Forelimb muscle (tissue), 1 donor: ENCODE data around the gene HERPUD1. TPM values are rescaled to one million over a fixed set of nuclear protein-coding genes. Genes with fewer than 3 reads are reported as not detected.
"Not testable (repeated sequence)": the region's sequence is repeated elsewhere in the genome, so short reads cannot be mapped to it uniquely, and the experiment has no call there.

Source experiments
- DNase-seq: peaks from one replicate; pipeline ENCODE4 v3.0.0-alpha.2; 2013; ENCODE audit warnings: low read depth
- polyA plus RNA-seq: library from polyadenylated mRNA; unstranded; fragments of 120-200 nt; gene quantifications from one replicate; pipeline ENCODE4 v1.2.1, GENCODE V29; 2013; ENCODE audit not compliant: insufficient read length

Gene HERPUD1
- polyA plus RNA-seq, 1 donor: 66.3 TPM

DNA sequence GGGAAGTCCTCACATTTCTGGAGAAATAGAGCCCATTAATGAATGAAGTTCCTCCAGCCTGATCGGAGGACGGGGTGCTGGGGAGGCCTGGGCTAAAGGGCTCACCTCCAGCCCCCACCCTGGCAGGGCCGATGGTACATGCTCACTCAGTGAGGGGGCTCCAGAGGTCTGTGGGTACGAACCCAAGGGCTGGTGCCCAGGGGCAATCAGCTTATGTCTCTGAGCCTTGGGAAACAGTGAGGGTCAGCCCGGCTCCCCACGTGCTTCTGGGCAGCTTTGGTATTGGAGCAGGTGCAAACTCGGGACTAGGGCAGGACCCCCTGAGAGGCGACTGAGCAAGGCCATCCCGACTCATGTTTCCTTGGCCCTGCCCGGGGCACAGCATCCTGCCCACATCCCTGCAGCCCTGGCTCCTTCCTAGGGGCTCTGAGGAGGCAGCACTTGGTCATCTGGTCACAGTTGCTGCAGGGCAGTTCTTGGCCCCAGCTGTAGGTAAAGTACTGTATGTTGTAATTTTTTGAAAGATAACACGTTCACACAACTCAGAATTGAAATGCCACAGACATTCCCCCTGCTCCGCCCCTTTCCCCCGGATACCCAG is 28.8 kb downstream of the HERPUD1 start:
- DNase-seq: no peak

GRCh38 chr16:56961386-56961785 is 29.4 kb downstream of the HERPUD1 start:
- DNase-seq: no peak

DNA sequence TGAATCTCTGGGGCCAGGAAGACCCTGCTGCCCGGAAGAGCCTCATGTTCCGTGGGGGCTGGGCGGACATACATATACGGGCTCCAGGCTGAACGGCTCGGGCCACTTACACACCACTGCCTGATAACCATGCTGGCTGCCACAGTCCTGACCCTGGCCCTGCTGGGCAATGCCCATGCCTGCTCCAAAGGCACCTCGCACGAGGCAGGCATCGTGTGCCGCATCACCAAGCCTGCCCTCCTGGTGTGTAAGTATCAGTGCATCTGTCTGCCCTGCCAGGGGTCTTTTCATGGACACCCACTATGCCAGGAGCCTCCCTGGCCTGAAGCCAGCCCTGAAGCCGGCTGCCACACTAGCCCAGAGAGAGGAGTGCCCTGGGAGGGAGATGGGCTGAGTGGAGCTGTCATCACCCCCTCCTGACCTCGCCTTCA is 29.9 kb downstream of the HERPUD1 start, which contains the start of gene CETP:
Gene CETP, plus strand, starts transcription at position 100 of the 431 bp plus-strand sequence. Its CDS starts 30 bp downstream, at position 130.
- no peak for DNase-seq

DNA sequence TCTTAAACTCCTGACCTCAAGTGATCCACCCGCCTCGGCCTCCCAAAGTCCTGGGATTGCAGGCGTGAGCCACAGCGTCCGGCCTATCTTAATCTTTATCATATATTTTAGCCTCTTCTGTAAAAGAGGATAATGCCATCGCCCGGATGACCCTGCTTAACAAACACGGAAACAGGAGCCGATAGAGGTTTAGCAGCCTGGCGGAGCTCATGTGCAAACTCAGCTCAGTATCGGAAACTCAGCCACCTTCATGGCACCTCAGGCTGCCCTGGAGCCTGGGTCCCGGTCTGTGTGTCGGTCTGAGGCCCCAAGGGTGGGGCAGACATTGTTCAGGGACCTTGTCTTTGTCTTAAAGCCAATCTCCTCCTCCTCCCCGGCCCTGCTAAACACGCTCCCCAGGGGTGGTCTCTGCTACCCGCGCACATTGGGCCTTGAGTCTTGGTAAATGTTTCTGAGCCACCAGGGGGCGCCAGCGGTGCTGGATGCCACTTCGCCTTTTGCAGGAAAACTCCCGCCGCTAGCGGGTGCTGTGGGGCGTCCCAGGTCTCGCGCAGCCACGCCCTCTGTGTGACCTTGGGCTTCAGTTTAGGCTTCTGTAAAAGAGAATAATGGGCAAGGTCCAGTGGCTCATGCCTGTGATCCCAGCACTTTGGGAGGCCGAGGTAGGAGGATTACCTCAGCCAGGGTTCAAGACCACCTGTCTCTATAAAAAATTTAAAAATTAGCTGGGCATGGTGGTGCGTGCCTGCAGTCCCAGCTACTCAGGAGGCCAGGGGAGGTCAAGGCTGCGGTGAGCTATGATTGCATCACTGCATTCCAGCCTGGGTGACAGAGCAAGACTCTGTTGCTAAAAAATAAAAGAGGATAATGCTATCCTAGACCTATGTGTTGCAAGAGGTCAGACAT is 32.6 kb downstream of the HERPUD1 start:
- no peak for DNase-seq

- no peak for DNase-seq
Measured at GRCh38 chr16:56965149-56966092, 33.5 kb downstream of the HERPUD1 start.

- DNase-seq: no peak
Measured at GRCh38 chr16:56966093-56966475, 34.1 kb downstream of the HERPUD1 start.

- no peak for DNase-seq
Measured at GRCh38 chr16:56967733-56968132, 35.8 kb downstream of the HERPUD1 start.

DNA sequence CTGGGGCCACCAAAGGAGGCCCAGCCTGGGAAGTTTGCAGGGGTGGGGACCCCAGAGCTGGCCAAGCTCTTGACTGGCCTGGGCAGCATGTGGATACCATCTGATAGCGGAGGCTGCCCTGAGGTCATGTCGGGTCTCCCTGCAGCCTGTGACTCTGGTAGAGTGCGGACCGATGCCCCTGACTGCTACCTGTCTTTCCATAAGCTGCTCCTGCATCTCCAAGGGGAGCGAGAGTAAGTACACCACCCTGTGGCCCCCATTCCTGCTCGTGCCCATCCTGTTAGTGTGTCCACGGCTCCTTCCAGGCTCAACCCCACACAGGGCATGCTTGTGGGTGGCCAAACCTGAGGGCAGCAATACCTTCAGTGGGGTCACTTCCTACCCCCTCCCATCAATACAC is 37.8 kb downstream of the HERPUD1 start:
- no peak for DNase-seq

- no peak for DNase-seq
Measured at GRCh38 chr16:56970934-56971767, 39.2 kb downstream of the HERPUD1 start.

DNA sequence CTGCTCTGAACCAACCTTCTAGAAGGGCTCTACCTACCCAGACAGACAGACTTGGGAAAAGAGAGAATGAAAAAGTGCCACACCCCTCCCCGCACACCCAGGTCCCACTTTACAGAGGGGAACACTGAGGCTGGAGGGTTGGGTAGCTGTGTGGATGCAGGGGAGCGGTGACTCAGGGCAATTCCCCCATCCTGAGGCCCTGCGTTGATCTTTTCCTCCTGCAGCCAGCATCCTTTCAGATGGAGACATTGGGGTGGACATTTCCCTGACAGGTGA is 39.8 kb downstream of the HERPUD1 start:
- no peak for DNase-seq

- DNase-seq: no peak
Measured at GRCh38 chr16:56972403-56973293, 40.7 kb downstream of the HERPUD1 start.

- no peak for DNase-seq
Measured at GRCh38 chr16:56973294-56973689, 41.4 kb downstream of the HERPUD1 start.

DNA sequence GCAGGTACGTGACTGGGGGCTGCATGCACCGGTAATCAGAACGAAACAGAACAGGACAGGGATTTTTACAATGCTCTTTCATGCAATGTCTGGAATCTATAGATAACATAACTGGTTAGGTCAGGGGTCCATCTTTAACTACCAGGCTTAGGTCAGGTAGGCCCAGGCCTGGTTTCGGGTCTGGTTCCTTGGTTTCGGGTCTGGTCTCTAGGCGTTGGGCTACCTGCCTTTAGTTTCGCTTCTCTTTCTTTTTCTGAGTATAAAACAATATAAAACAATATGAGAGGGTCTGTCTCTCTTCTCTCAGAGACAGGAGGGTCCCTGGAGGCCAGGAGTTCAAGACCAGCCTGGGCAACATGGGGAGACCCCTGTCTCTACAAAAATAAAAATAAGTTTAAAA is 42.0 kb downstream of the HERPUD1 start:
- not testable (repeated sequence) for DNase-seq

DNA sequence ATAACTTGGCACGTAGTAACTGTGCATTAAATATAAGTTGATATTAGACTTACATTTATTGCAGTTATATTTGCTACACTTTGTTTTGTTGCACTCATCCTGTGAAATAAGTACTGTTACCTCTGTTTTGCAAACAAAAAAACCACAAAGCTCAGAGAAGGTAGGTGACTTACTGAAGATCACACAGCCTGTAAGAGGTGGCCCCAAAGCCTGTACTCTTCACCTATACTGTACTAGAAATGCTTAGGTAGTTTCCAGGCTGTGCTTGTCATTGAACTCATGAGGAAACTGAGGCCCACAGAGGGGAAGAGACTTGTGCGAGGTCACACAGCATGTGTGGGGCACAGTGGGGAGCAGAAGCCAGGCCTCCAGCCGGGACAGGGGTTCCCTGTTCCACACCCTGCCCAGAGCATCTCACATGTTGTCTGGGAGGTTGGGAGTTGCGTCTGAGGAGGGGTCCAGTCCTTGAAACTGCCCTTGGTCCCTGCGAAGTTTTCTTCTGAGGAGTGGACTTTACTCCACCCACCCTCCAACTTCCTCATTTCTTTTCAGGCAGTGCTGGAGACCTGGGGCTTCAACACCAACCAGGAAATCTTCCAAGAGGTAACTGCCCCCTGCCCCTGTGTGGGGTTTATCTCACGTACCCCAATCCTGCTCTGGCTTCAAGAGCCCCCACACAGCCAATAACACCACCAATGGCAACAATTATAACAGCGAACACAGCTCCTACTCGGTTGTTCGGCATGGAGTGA is 42.8 kb downstream of the HERPUD1 start:
- DNase-seq: no peak

- DNase-seq: no peak
Measured at GRCh38 chr16:56975714-56976113, 43.8 kb downstream of the HERPUD1 start.

GRCh38 chr16:56977216-56977615 is 45.3 kb downstream of the HERPUD1 start:
- DNase-seq: no peak

DNA sequence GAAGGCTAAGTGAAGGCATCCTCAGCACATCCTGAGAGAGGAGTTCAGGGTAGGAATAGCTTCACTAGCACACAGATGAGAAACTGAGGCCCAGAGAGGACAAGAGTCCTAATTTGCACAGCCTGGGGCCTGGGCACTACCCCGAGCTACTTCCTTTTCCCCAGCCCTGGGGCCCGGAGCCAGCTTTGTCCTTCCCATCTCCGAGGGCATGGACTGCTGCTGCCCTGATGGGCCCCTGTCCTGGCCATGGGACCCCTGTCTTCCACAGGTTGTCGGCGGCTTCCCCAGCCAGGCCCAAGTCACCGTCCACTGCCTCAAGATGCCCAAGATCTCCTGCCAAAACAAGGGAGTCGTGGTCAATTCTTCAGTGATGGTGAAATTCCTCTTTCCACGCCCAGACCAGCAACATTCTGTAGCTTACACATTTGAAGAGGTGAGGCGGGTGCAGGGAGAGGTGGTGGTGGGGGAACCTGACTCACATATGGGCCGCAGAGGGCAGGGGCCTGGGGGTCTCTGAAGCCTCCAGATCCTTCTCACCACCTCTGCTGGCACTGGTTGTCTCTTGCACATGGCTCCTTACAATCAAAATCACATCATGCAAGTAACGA is 46.0 kb downstream of the HERPUD1 start:
- DNase-seq: no peak

DNA sequence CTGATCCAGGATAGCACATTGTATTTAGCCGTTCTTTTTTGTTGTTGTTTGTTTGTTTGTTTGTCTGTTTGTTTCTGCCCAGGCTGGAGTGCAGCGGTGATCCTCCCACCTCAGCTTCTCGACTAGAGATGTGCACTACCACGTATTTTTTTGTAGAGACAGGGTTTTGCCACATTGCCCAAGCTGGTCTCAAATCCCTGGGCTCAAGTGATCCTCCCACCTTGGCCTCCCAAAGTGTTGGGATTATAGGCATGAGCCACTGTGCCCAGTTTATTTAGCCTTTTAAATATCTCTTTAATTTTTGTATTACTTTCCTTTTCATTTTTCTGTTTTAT is 48.2 kb downstream of the HERPUD1 start:
- DNase-seq: no peak
